Subcutaneous adipose tissue (tissue), 4 donors: ENCODE results near the gene TEX261. TPM values are rescaled to one million over a fixed set of nuclear protein-coding genes. Genes with fewer than 3 reads are reported as not detected.

ENCODE experiments used
- small RNA-seq: library from RNA; depleted of rRNA; stranded (forward); fragments of <200 nt; gene quantifications from one replicate; pipeline ENCODE3, GENCODE V24; 2016
- total RNA-seq, 4 donors: library from RNA; depleted of rRNA; stranded (reverse); fragments of >200 nt; gene quantifications; one replicate each; pipeline ENCODE4 v1.1.0, GENCODE V29; 2016
- TF ChIP-seq, protein P1 (sequence below): fragments of 450-650 bp; IDR thresholded peaks from one replicate; pipeline ENCODE4 v1.5.1; 2016; ENCODE audit warnings: low read depth, mild to moderate bottlenecking, control low read depth, antibody characterized with exemption, moderate library complexity

TEX261 gene
- total RNA-seq, 4 donors from 2014 or later: 29.5 to 49.9 (median 33.4) TPM

DNA sequence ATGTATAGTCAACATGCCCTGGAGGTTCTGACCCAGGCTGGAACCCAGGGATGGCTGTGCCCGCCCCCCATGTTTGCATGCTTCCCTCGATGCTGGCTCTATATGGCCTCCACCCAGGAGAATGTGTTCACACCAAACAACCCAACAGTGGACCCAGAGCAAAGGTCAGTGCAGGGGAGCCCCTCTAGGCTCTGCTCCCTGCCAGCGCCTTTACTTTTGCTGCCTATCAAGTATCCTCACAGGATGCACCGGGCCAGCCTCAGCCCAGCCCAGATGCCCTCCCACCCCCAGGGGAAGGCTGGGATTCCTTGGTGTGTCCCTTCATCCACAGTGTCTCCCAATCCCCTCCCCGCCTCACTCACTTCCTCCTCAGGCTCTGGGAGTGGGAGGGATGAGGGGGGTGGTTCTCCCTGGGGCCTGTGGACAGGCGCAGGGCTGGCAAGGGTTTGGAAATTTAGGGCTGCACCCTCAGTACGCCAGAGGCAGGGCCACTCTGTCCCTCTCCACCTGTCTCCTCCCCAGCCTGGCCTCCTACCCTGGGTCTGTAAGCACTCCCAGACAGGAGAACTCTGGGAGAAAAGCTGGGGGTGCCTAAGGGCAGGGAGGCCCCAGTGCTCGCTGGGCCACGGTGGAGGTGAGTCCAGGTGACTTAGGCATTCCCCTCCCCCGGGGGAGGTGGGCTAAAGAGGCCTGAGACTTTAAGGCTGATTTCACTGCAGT, 56.6 kb downstream of the TEX261 start:
- TF ChIP-seq, protein P1, sequence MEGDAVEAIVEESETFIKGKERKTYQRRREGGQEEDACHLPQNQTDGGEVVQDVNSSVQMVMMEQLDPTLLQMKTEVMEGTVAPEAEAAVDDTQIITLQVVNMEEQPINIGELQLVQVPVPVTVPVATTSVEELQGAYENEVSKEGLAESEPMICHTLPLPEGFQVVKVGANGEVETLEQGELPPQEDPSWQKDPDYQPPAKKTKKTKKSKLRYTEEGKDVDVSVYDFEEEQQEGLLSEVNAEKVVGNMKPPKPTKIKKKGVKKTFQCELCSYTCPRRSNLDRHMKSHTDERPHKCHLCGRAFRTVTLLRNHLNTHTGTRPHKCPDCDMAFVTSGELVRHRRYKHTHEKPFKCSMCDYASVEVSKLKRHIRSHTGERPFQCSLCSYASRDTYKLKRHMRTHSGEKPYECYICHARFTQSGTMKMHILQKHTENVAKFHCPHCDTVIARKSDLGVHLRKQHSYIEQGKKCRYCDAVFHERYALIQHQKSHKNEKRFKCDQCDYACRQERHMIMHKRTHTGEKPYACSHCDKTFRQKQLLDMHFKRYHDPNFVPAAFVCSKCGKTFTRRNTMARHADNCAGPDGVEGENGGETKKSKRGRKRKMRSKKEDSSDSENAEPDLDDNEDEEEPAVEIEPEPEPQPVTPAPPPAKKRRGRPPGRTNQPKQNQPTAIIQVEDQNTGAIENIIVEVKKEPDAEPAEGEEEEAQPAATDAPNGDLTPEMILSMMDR: no peak

DNA sequence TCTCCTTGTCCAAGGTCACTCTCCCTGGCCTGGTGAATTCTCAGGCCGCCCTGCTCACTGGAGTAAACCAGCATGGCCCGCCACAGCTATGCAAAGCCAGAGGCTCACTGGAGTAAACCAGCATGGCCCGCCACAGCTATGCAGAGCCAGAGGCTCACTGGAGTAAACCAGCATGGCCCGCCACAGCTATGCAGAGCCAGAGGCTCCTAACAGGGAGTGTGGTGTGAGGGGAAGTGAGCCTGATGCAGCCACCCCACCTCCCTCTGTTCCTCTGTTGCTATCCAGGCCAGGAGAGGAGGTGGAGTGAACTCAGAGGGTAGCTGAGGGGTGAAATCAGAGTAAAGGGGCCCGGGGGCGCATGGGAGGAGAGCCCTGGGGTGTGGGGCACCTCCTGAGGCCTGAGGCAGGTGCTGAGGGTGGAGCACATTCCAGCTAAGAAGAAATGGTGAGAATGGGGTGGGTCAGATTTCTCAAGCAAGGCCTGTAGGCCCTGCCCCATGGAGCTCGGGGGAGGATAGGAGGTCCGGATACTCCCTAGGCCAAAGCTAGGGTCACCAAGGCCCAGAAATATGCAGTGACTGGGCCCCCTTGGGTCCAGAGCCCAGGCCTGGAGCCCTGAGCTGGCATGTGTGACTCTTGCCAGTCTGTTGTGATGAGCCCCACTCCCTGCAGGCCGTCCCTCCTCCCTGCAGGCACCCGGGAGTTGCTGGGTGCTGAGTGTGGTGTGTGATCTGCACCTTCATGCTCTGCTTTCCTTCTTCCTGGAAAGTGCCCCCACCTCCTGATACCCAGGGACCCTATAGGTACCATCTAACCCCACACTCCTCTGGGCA, 57.5 kb downstream of the TEX261 start:
- TF ChIP-seq, protein P1: no peak

DNA sequence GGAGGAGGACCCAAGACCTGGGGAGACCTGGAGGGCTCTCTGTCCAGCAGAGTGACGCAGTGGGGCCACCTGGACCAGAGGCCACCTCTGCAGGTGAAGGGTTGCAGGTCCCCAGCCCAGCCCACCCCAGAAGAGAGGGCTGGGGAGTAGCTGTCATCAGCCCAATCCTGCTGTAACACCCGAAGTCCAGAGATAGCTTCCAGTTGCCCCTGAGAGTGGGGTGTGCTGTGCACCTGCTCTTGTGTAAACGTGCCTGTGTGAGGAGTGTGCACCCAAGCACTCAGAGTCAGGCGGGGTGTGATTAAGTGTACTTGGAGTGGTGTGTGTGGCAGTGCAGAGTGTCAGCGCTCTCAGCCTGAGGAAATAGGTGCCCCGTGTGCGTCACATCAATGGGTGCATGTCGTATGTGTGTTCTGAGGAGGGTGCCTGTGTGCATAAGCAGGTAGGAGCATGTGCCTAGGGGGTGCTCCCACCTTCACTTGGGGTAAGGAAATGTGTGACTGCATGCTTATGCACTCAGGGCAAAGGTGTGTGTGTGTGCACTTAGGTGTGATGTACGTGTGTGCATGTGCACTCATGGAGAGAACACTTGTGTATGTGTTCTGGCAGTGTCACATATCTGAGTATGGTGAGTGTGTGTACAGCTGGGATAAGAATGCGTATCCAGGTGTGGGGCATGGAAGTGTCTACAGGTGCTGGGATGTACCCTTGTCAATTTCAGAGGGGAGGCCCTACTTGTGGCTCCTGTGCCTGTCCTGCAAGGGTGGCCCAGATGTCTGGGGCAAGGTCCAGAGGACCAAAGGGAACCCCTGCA, 58.3 kb downstream of the TEX261 start:
- TF ChIP-seq, protein P1: no peak

Small RNA genes within 50 kb of the gene (small RNA-seq; reads per million reads assigned to genes)
- not detected for gene RN7SL160P

Other genes starting within 250 kb of the TEX261 start
- gene ADD2, start 226.7 kb downstream of the TEX261 start, total RNA-seq: 1 to 10 TPM in 3 of 4 donors, under 1 TPM in 1; 0.75 to 2.9 (median 1.3) TPM
- not detected for gene FIGLA, start 204.2 kb downstream of the TEX261 start, total RNA-seq
- under 1 TPM in 1 of 4 donors, not detected in 3; 0.38 TPM for gene CLEC4F, start 174.3 kb downstream of the TEX261 start, total RNA-seq
- not detected for gene CD207, start 159.1 kb downstream of the TEX261 start, total RNA-seq
- gene VAX2, start 94.3 kb downstream of the TEX261 start, total RNA-seq: 1 to 10 TPM in 2 of 4 donors, under 1 TPM in 1, not detected in 1; 0.65 to 2.2 (median 1.9) TPM
- gene ATP6V1B1, start 59.0 kb downstream of the TEX261 start, total RNA-seq: not detected
- 10 to 100 TPM in 2 of 4 donors, 1 to 10 TPM in 2; 3.5 to 16.4 (median 8.3) TPM for gene ANKRD53, start 16.2 kb downstream of the TEX261 start, total RNA-seq
- gene NAGK, start 73.8 kb upstream of the TEX261 start, total RNA-seq: 100 to 1,000 TPM in 2 of 4 donors, 10 to 100 TPM in 2; 60.8 to 169 (median 97.6) TPM
- gene MCEE, start 135.4 kb upstream of the TEX261 start, total RNA-seq: 10 to 100 TPM; 12.1 to 53.2 (median 21.1) TPM
- 10 to 100 TPM; 16.1 to 31.6 (median 23.5) TPM for gene MPHOSPH10, start 135.8 kb upstream of the TEX261 start, total RNA-seq
- gene PAIP2B, start 232.2 kb upstream of the TEX261 start, total RNA-seq: 1 to 10 TPM; 4.4 to 7.0 (median 5.4) TPM